Activated T-cell treated with anti-CD3 and anti-CD28 coated beads for 1 hour (primary cell): ENCODE results near the gene TRPV6.

ENCODE experiments used
- DNase-seq: peaks from one replicate; pipeline ENCODE4 v3.0.0-alpha.2; 2020; ENCODE audit warnings: low read depth

TRPV6 gene

GRCh38 chr7:142883145-142883544 is 2.4 kb downstream of the TRPV6 start:
- no peak for DNase-seq

GRCh38 chr7:142882338-142882678 is 3.2 kb downstream of the TRPV6 start:
- DNase-seq: no peak

GRCh38 chr7:142881586-142882337 is 3.8 kb downstream of the TRPV6 start:
- DNase-seq: no peak

GRCh38 chr7:142880876-142881505 is 4.6 kb downstream of the TRPV6 start:
- no peak for DNase-seq

GRCh38 chr7:142879060-142879459 is 6.5 kb downstream of the TRPV6 start:
- no peak for DNase-seq

GRCh38 chr7:142878315-142878714 is 7.2 kb downstream of the TRPV6 start:
- no peak for DNase-seq

- no peak for DNase-seq
These were observed 8.3 kb downstream of the TRPV6 start for GRCh38 chr7:142876991-142877910.

- no peak for DNase-seq
These were observed 9.1 kb downstream of the TRPV6 start for GRCh38 chr7:142876236-142876960.

GRCh38 chr7:142875456-142875855 is 10.1 kb downstream of the TRPV6 start:
- no peak for DNase-seq

- DNase-seq: no peak
These were observed 10.7 kb downstream of the TRPV6 start for GRCh38 chr7:142874837-142875236.

GRCh38 chr7:142874409-142874808 is 11.1 kb downstream of the TRPV6 start:
- DNase-seq: no peak

GRCh38 chr7:142873871-142874270 is 11.7 kb downstream of the TRPV6 start:
- no peak for DNase-seq

GRCh38 chr7:142873281-142873784 is 12.2 kb downstream of the TRPV6 start:
- DNase-seq: no peak

GRCh38 chr7:142872106-142872675 is 13.4 kb downstream of the TRPV6 start:
- no peak for DNase-seq

GRCh38 chr7:142871260-142872105 is 14.1 kb downstream of the TRPV6 start:
- no peak for DNase-seq

GRCh38 chr7:142870566-142871259 is 14.8 kb downstream of the TRPV6 start:
- DNase-seq: no peak

- DNase-seq: no peak
These were observed 15.4 kb downstream of the TRPV6 start for GRCh38 chr7:142870147-142870559.

- DNase-seq: no peak
These were observed 16.1 kb downstream of the TRPV6 start for GRCh38 chr7:142869434-142869833.

GRCh38 chr7:142868986-142869415 is 16.5 kb downstream of the TRPV6 start:
- DNase-seq: no peak
